Measurements from ENCODE around the gene FKBP1C.
"Not testable (repeated sequence)": the region's sequence is repeated elsewhere in the genome, so short reads cannot be mapped to it uniquely, and the experiment has no call there.

The FKBP1C gene

DNA sequence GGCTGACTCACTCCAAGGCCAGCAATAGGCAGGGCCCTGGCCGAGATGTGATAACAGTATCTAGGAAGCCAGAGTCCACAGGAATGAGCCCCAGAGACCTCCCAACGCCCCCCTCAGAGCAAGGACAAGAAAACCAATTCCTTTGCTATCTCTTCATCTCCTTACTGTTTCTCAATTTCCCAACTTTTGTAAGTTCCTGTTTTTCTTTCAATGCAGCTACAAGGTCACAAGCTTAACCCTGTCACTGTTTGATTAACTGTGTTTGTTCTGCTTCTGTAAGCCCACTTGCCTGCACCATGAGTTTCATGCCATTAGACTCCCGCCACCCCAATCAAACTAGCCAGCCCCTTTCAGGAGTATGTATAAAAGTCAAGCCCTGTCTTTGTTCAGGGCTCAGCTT, 3.5 kb downstream of the FKBP1C start:
- H3K27me3 ChIP-seq (ENCODE audit: control insufficient read depth in 5 of 5, insufficient read depth in 4 of 5, low read length in 5 of 5) = no peaks in the 10 kb centered on the region
- H3K9me3 ChIP-seq (ENCODE audit: control insufficient read depth in 5 of 5, low read length in 5 of 5) = peaks cover 3 to 13% (median 8%) of the 10 kb centered on the region in 5 donors
- H3K4me1 ChIP-seq (ENCODE audit: control insufficient read depth in 5 of 5, insufficient read depth in 5 of 5, low read length in 5 of 5) = no peaks in the 10 kb centered on the region
- H3K9ac ChIP-seq (ENCODE audit: low read length in 5 of 5) = no peak overlapping the region
- H3K36me3 ChIP-seq (ENCODE audit: control insufficient read depth in 5 of 5, insufficient read depth in 5 of 5, low read length in 5 of 5) = no peaks in the 10 kb centered on the region
- H3K27ac ChIP-seq (ENCODE audit: low read depth, low read length) = no peak overlapping the region
- H3K4me3 ChIP-seq (ENCODE audit: low read depth in 1 of 5, low read length in 5 of 5) = no peak overlapping the region

DNA sequence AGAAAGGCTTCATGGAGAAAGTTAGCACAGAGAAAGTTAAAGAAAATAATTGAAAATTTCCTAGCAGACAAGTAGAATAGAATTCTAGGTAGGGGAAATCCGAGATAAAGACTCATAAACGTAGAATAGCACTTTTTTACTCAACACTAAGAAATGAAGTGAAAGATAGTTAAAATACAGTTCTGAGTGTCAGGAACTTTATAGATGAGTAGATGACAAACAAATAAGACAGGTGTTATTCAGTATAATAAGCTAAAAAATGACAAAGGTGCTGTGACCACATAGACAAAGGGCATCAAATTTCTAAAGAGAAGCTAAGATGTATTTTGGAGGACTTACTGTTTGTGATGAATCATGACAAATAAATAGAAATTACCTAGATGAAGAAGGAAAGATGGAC, 12.9 kb downstream of the FKBP1C start:
- no peaks in the 10 kb centered on the region for H3K4me1 ChIP-seq (ENCODE audit: control insufficient read depth in 5 of 5, insufficient read depth in 5 of 5, low read length in 5 of 5)
- H3K9me3 ChIP-seq (ENCODE audit: control insufficient read depth in 5 of 5, low read length in 5 of 5) = peaks cover 0 to 6% (median 4%) of the 10 kb centered on the region in 5 donors
- no peak overlapping the region for H3K4me3 ChIP-seq (ENCODE audit: low read depth in 1 of 5, low read length in 5 of 5)
- H3K27ac ChIP-seq (ENCODE audit: low read depth, low read length) = no peak overlapping the region
- H3K36me3 ChIP-seq (ENCODE audit: control insufficient read depth in 5 of 5, insufficient read depth in 5 of 5, low read length in 5 of 5) = no peaks in the 10 kb centered on the region
- no peaks in the 10 kb centered on the region for H3K27me3 ChIP-seq (ENCODE audit: control insufficient read depth in 5 of 5, insufficient read depth in 4 of 5, low read length in 5 of 5)
- no peak overlapping the region for H3K9ac ChIP-seq (ENCODE audit: low read length in 5 of 5)

DNA sequence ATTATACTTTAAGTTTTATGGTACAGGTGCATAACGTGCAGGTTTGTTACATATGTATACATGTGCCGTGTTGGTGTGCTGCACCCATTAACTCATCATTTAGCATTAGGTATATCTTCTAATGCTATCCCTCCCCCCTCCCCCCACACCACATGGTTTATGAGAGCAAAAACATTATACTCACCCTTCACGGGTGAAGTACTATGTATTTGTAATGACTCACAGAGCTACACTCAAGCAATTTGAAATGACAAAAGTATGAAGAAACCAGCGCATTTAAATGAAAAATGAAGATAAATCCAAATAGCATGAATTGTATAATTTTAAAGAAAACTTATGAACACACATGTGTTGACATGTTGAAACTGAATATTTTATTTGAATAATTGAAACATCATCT, 14.7 kb downstream of the FKBP1C start:
- H3K27ac ChIP-seq (ENCODE audit: low read depth, low read length); H3K4me3 ChIP-seq (ENCODE audit: low read depth in 1 of 5, low read length in 5 of 5); H3K9me3 ChIP-seq (ENCODE audit: control insufficient read depth in 5 of 5, low read length in 5 of 5); H3K27me3 ChIP-seq (ENCODE audit: control insufficient read depth in 5 of 5, insufficient read depth in 4 of 5, low read length in 5 of 5); H3K4me1 ChIP-seq (ENCODE audit: control insufficient read depth in 5 of 5, insufficient read depth in 5 of 5, low read length in 5 of 5); H3K36me3 ChIP-seq (ENCODE audit: control insufficient read depth in 5 of 5, insufficient read depth in 5 of 5, low read length in 5 of 5); H3K9ac ChIP-seq (ENCODE audit: low read length in 5 of 5): not testable (repeated sequence)

DNA sequence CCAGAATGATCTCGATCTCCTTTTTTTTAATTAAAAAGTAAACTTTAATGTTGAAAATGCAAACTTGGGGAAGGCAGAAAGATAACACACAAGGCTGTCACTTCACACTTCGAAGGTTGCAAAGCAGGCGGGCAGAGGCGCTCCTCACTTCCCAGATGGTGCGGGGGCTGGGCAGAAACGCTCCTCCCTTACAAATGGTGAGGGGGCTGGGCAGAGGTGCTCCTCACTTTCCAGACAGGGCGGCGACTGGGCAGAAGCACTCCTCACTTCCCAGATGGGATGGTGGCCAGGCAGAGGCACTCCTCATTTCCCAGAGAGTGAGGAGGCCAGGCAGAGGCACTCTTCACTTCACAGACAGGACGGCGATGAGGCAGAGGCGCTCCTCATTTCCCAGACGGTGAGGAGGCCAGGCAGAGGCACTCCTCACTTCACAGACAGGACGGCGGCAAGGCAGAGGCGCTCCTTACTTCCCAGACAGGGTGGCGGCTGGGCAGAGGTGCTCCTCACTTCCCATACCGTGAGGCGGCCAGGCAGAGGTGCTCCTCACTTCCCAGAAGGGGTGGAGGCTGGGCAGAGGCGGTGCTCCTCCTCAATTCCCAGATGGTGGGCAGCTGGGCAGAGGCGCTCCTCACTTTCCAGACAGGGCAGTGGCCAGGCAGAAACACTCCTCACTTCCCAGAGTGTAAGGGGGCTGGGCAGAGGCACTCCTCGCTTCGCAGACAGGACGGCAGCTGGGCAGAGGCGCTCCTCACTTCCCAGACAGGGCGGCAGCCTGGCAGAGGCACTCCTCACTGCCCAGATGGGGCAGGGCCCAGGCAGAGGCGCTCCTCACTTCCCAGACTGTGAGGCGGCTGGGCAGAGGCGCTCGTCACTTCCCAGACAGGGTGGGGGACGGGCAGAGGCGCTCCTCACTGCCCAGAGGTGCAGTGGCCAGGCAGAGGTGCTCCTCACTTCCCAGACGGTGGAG, 16.9 kb downstream of the FKBP1C start:
- not testable (repeated sequence) for H3K4me3 ChIP-seq (ENCODE audit: low read depth in 1 of 5, low read length in 5 of 5); H3K36me3 ChIP-seq (ENCODE audit: control insufficient read depth in 5 of 5, insufficient read depth in 5 of 5, low read length in 5 of 5); H3K4me1 ChIP-seq (ENCODE audit: control insufficient read depth in 5 of 5, insufficient read depth in 5 of 5, low read length in 5 of 5); H3K9ac ChIP-seq (ENCODE audit: low read length in 5 of 5); H3K27me3 ChIP-seq (ENCODE audit: control insufficient read depth in 5 of 5, insufficient read depth in 4 of 5, low read length in 5 of 5); H3K27ac ChIP-seq (ENCODE audit: low read depth, low read length); H3K9me3 ChIP-seq (ENCODE audit: control insufficient read depth in 5 of 5, low read length in 5 of 5)

DNA sequence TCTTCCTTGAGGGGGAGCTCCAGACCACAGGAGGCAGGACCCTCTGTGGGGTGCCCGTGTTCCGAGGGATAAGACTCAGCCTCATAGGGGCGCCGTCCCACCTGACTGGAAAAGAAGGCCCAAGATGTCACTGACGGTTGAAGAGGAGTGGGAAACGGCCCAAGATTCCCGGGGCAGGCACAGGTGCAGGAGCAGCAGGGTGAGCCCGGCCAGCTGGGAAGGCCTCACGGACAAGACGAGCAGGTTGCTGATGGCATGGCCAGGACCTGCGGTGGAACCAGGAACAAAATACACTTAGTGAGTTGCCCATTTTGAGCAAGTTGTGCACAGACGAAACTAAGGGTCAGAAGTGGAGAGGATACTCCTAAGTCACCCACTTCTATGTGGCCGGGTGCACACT, 18.8 kb downstream of the FKBP1C start:
- H3K9me3 ChIP-seq (ENCODE audit: control insufficient read depth in 5 of 5, low read length in 5 of 5); H3K9ac ChIP-seq (ENCODE audit: low read length in 5 of 5); H3K4me1 ChIP-seq (ENCODE audit: control insufficient read depth in 5 of 5, insufficient read depth in 5 of 5, low read length in 5 of 5); H3K36me3 ChIP-seq (ENCODE audit: control insufficient read depth in 5 of 5, insufficient read depth in 5 of 5, low read length in 5 of 5); H3K4me3 ChIP-seq (ENCODE audit: low read depth in 1 of 5, low read length in 5 of 5); H3K27me3 ChIP-seq (ENCODE audit: control insufficient read depth in 5 of 5, insufficient read depth in 4 of 5, low read length in 5 of 5); H3K27ac ChIP-seq (ENCODE audit: low read depth, low read length): not testable (repeated sequence)

DNA sequence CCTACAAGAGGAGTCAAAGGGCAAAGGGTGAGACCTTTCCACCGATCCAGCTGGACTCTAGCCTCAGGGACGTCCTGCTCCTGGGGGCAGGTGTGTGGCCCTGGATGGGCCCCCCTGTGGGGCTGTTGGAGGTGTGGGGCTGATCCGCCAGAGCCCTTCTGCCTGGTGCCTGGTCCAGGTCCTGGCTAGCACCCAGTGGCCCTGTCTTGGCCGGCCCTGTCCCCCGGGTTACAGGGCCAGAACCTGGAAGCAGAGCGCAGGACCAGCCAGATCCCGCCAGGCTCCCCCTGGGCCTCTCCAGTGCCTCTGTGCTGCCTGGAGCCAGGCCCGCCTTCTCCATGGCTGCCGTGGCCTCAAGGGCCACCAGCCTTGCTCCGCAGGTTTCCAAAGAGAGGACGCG, 19.2 kb downstream of the FKBP1C start:
- H3K36me3 ChIP-seq (ENCODE audit: control insufficient read depth in 5 of 5, insufficient read depth in 5 of 5, low read length in 5 of 5); H3K4me1 ChIP-seq (ENCODE audit: control insufficient read depth in 5 of 5, insufficient read depth in 5 of 5, low read length in 5 of 5); H3K27ac ChIP-seq (ENCODE audit: low read depth, low read length); H3K27me3 ChIP-seq (ENCODE audit: control insufficient read depth in 5 of 5, insufficient read depth in 4 of 5, low read length in 5 of 5); H3K4me3 ChIP-seq (ENCODE audit: low read depth in 1 of 5, low read length in 5 of 5); H3K9me3 ChIP-seq (ENCODE audit: control insufficient read depth in 5 of 5, low read length in 5 of 5); H3K9ac ChIP-seq (ENCODE audit: low read length in 5 of 5): not testable (repeated sequence)

DNA sequence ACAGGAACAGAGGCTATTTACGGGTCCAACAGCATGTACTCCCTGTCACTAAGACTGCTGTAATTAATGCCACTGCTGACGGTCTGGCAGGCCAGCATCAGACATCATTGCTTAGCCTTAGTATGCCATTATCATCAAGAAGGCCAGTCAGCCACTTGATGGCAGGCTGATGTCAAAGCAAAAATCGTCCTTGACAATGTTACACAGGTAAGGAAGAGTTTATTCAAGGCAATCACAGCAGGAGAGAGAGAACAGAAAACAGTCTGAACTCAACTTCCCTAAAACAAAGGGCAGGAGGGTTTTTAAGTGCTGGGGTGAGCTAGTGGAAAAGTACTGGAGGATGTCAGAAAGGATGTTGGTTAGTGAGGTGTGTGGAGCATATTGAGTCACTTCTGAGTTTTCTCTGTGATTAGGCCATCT, 25.1 kb downstream of the FKBP1C start:
- Histone ChIP-seq H3K36me3 (ENCODE audit: control insufficient read depth in 5 of 5, insufficient read depth in 5 of 5, low read length in 5 of 5) (no peaks in the 10 kb centered on the region), H3K4me3 (ENCODE audit: low read depth in 1 of 5, low read length in 5 of 5) (no peak overlapping the region), H3K9me3 (ENCODE audit: control insufficient read depth in 5 of 5, low read length in 5 of 5) (peaks cover 0 to 4% (median 0%) of the 10 kb centered on the region in 5 donors), H3K9ac (ENCODE audit: low read length in 5 of 5) (no peak overlapping the region), H3K27ac (ENCODE audit: low read depth, low read length) (no peak overlapping the region), H3K4me1 (ENCODE audit: control insufficient read depth in 5 of 5, insufficient read depth in 5 of 5, low read length in 5 of 5) (no peaks in the 10 kb centered on the region), H3K27me3 (ENCODE audit: control insufficient read depth in 5 of 5, insufficient read depth in 4 of 5, low read length in 5 of 5) (no peaks in the 10 kb centered on the region)

DNA sequence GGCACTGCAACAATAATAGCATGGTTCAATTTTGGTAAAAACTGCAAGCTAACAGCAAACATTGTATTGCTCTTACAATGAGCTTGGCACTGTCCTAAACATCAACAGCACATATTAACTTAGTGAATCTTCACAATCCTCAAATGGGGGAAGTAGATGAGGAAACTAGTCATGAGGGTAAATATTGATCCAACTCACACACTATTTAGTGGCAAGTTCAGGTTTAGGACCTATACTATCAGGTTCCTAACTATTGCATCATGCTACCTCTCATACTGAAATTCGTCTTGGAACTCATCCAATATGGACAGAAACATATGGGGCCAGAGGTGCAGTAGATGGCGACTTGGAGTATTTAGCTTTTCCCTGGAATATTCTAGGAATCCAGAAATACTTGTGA, 34.2 kb downstream of the FKBP1C start:
- no peak overlapping the region for H3K9ac ChIP-seq (ENCODE audit: low read length in 5 of 5)
- H3K9me3 ChIP-seq (ENCODE audit: control insufficient read depth in 5 of 5, low read length in 5 of 5) = no peaks in the 10 kb centered on the region

DNA sequence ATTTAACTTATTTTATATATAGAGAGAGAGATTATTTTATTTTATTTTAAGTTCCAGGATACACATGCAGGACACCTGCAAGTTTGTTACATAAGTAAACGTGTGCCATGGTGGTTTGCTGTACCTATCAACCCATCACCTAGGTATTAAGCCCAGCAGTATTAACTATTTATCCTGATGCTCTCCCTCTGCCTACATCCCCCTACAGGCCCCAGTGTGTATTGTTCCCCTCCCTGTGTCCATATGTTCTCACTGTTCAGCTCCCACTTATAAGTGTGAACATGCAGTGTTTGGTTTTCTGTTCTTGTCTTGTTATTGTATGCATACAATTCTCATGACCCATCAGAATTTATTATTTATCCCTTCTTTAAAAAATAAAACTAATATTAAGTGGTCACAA, 34.6 kb downstream of the FKBP1C start:
- Histone ChIP-seq H3K4me1 (ENCODE audit: control insufficient read depth in 5 of 5, insufficient read depth in 5 of 5, low read length in 5 of 5) (no peaks in the 10 kb centered on the region), H3K9ac (ENCODE audit: low read length in 5 of 5) (no peak overlapping the region), H3K36me3 (ENCODE audit: control insufficient read depth in 5 of 5, insufficient read depth in 5 of 5, low read length in 5 of 5) (no peaks in the 10 kb centered on the region), H3K9me3 (ENCODE audit: control insufficient read depth in 5 of 5, low read length in 5 of 5) (no peaks in the 10 kb centered on the region), H3K27ac (ENCODE audit: low read depth, low read length) (no peak overlapping the region), H3K27me3 (ENCODE audit: control insufficient read depth in 5 of 5, insufficient read depth in 4 of 5, low read length in 5 of 5) (no peaks in the 10 kb centered on the region), H3K4me3 (ENCODE audit: low read depth in 1 of 5, low read length in 5 of 5) (no peak overlapping the region)

More for the DNA sequence above, 34.2 kb downstream of the FKBP1C start:
- no peak overlapping the region for H3K27ac ChIP-seq (ENCODE audit: low read depth, low read length)
- H3K36me3 ChIP-seq (ENCODE audit: control insufficient read depth in 5 of 5, insufficient read depth in 5 of 5, low read length in 5 of 5) = no peaks in the 10 kb centered on the region
- no peaks in the 10 kb centered on the region for H3K27me3 ChIP-seq (ENCODE audit: control insufficient read depth in 5 of 5, insufficient read depth in 4 of 5, low read length in 5 of 5)
- no peaks in the 10 kb centered on the region for H3K4me1 ChIP-seq (ENCODE audit: control insufficient read depth in 5 of 5, insufficient read depth in 5 of 5, low read length in 5 of 5)
- no peak overlapping the region for H3K4me3 ChIP-seq (ENCODE audit: low read depth in 1 of 5, low read length in 5 of 5)

DNA sequence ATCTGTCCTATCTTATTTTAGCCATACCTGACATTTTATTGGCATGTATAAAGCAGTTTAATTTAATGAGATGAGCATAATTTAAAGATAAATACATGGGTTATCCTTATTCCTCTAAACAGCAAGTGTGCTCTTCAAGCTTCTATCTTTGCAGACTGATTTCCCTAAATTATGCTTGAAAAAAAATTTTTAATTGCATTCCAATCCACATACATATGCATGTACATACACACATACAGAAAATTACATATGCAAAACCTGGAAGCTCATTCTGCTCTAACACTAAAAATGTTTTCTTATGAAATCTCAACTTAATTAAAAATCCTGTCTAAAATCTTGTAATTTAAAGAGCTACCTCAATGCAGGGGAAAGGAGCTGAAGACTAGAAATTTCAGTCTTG, 35.3 kb downstream of the FKBP1C start:
- no peak overlapping the region for H3K9ac ChIP-seq (ENCODE audit: low read length in 5 of 5)
- H3K4me3 ChIP-seq (ENCODE audit: low read depth in 1 of 5, low read length in 5 of 5) = no peak overlapping the region
- no peaks in the 10 kb centered on the region for H3K27me3 ChIP-seq (ENCODE audit: control insufficient read depth in 5 of 5, insufficient read depth in 4 of 5, low read length in 5 of 5)
- H3K27ac ChIP-seq (ENCODE audit: low read depth, low read length) = no peak overlapping the region
- H3K9me3 ChIP-seq (ENCODE audit: control insufficient read depth in 5 of 5, low read length in 5 of 5) = no peaks in the 10 kb centered on the region
- no peaks in the 10 kb centered on the region for H3K36me3 ChIP-seq (ENCODE audit: control insufficient read depth in 5 of 5, insufficient read depth in 5 of 5, low read length in 5 of 5)
- no peaks in the 10 kb centered on the region for H3K4me1 ChIP-seq (ENCODE audit: control insufficient read depth in 5 of 5, insufficient read depth in 5 of 5, low read length in 5 of 5)

All from subcutaneous abdominal adipose tissue (tissue), 5 donors.